NT2/D1 (cell line): ENCODE data around the gene ABAT.

Source experiments
- YY1 ChIP-seq: IDR thresholded peaks from 2 replicates; pipeline ENCODE4 v1.6.1; 2011; ENCODE audit not compliant: insufficient read length, insufficient read depth
- ZNF274 ChIP-seq: IDR thresholded peaks from 2 replicates; pipeline ENCODE4 v1.6.1; 2011; ENCODE audit warnings: mild to moderate bottlenecking, low read depth, low read length

- TF ChIP-seq YY1 (no peak), ZNF274 (no peak)
Measured at GRCh38 chr16:8668113-8668512, 6.3 kb upstream of the ABAT start.
